RWPE2 (cell line): ENCODE data around the gene ATP13A4.

Source experiments
- ATAC-seq: fragments of 200-7000 bp; cut with Tn5 transposase; 3 replicates; pipeline ENCODE4 v1.9.1; 2021; ENCODE audit warnings: low read depth
- DNase-seq: peaks from one replicate; pipeline ENCODE4 v3.0.0-alpha.2; 2020; ENCODE audit warnings: low spot score
- H3K27ac ChIP-seq: fragments of 450-650 bp; 2 replicates; pipeline ENCODE4 v1.5.1; 2017; ENCODE audit warnings: mild to moderate bottlenecking; ENCODE audit not compliant: poor library complexity, severe bottlenecking
- H3K27me3 ChIP-seq: fragments of 250-450 bp; sonication (Bioruptor Pico); 2 replicates; pipeline ENCODE4 v1.5.1; 2021; ENCODE audit warnings: mild to moderate bottlenecking, moderate library complexity; ENCODE audit not compliant: insufficient read depth, poor library complexity, severe bottlenecking
- H3K36me3 ChIP-seq: fragments of 250-450 bp; sonication (Bioruptor Pico); 2 replicates; pipeline ENCODE4 v1.5.1; 2020; ENCODE audit warnings: low read depth, mild to moderate bottlenecking, moderate library complexity
- H3K4me1 ChIP-seq: fragments of 250-450 bp; sonication (Bioruptor Pico); 2 replicates; pipeline ENCODE4 v1.5.1; 2021; ENCODE audit warnings: mild to moderate bottlenecking, moderate library complexity; ENCODE audit not compliant: insufficient read depth, poor library complexity, severe bottlenecking
- H3K4me3 ChIP-seq: fragments of 250-450 bp; sonication (Bioruptor Pico); 2 replicates; pipeline ENCODE4 v1.5.1; 2021; ENCODE audit warnings: mild to moderate bottlenecking, moderate library complexity; ENCODE audit not compliant: severe bottlenecking
- H3K9me3 ChIP-seq: fragments of 250-450 bp; sonication (Bioruptor Pico); 2 replicates; pipeline ENCODE4 v1.5.1; 2021; ENCODE audit warnings: mild to moderate bottlenecking, moderate library complexity; ENCODE audit not compliant: severe bottlenecking
- CTCF ChIP-seq: fragments of 450-650 bp; IDR thresholded peaks from one replicate; pipeline ENCODE4 v1.5.1; 2017; ENCODE audit warnings: mild to moderate bottlenecking, moderate library complexity; ENCODE audit not compliant: poor library complexity, severe bottlenecking

The ATP13A4 gene

GRCh38 chr3:193522473-193522872, 32.2 kb downstream of the ATP13A4 start:
- no peaks in the 10 kb centered on the region for H3K36me3 ChIP-seq
- no peak for TF ChIP-seq CTCF
- H3K27ac ChIP-seq: no peak overlapping the region
- ATAC-seq (no peak), DNase-seq (no peak)
- H3K4me3 ChIP-seq: no peak overlapping the region
- no peaks in the 10 kb centered on the region for H3K27me3 ChIP-seq
- H3K9me3 ChIP-seq: no peaks in the 10 kb centered on the region
- no peaks in the 10 kb centered on the region for H3K4me1 ChIP-seq

GRCh38 chr3:193520738-193521137, 34.0 kb downstream of the ATP13A4 start:
- DNase-seq: no peak
- Histone ChIP-seq H3K9me3 (no peaks in the 10 kb centered on the region), H3K27me3 (no peaks in the 10 kb centered on the region), H3K36me3 (no peaks in the 10 kb centered on the region), H3K27ac (no peak overlapping the region), H3K4me1 (no peaks in the 10 kb centered on the region), H3K4me3 (no peak overlapping the region)
- no peak for TF ChIP-seq CTCF
- no peak for ATAC-seq

GRCh38 chr3:193515966-193516365, 38.7 kb downstream of the ATP13A4 start:
- H3K9me3 ChIP-seq: no peaks in the 10 kb centered on the region
- no peak for TF ChIP-seq CTCF
- H3K36me3 ChIP-seq: no peaks in the 10 kb centered on the region
- ATAC-seq: no peak
- H3K4me1 ChIP-seq: no peaks in the 10 kb centered on the region
- H3K27ac ChIP-seq: no peak overlapping the region
- H3K4me3 ChIP-seq: no peak overlapping the region
- no peaks in the 10 kb centered on the region for H3K27me3 ChIP-seq
- no peak for DNase-seq

GRCh38 chr3:193510154-193510553, 44.5 kb downstream of the ATP13A4 start:
- DNase-seq (no peak), ATAC-seq (no peak)
- Histone ChIP-seq H3K36me3 (no peaks in the 10 kb centered on the region), H3K4me3 (no peak overlapping the region), H3K27ac (no peak overlapping the region), H3K4me1 (no peaks in the 10 kb centered on the region), H3K27me3 (no peaks in the 10 kb centered on the region), H3K9me3 (no peaks in the 10 kb centered on the region)
- no peak for TF ChIP-seq CTCF

GRCh38 chr3:193509103-193509965, 45.4 kb downstream of the ATP13A4 start:
- DNase-seq: no peak
- H3K4me1 ChIP-seq: no peaks in the 10 kb centered on the region
- no peaks in the 10 kb centered on the region for H3K36me3 ChIP-seq
- no peak for TF ChIP-seq CTCF
- H3K4me3 ChIP-seq: no peak overlapping the region
- H3K9me3 ChIP-seq: no peaks in the 10 kb centered on the region
- no peak overlapping the region for H3K27ac ChIP-seq
- no peaks in the 10 kb centered on the region for H3K27me3 ChIP-seq
- peak; percentile 38; the same call in 1 of the 3 replicates for ATAC-seq
